HPDE6-E6E7 (cell line): Measurements from ENCODE around the gene SYT15.
"Not testable (repeated sequence)": the region's sequence is repeated elsewhere in the genome, so short reads cannot be mapped to it uniquely, and the experiment has no call there.

Experiments used
- DNase-seq: peaks from one replicate; pipeline ENCODE4 v3.0.0; 2011; ENCODE audit warnings: missing footprints; ENCODE audit errors: extremely low spot score

The SYT15 gene

GRCh38 chr10:46578474-46579178 is at the start of gene SYT15:
Gene SYT15 (plus strand): TSS chr10:46579128. CDS start chr10:46579169, 41 bp downstream.
- DNase-seq = not testable (repeated sequence)

GRCh38 chr10:46529742-46530141 is 49.2 kb upstream of the SYT15 start:
- not testable (repeated sequence) for DNase-seq

GRCh38 chr10:46530249-46531186 is 48.4 kb upstream of the SYT15 start:
- DNase-seq = no peak

GRCh38 chr10:46532256-46532655 is 46.7 kb upstream of the SYT15 start:
- DNase-seq = not testable (repeated sequence)

- no peak for DNase-seq
Observed at GRCh38 chr10:46534828-46535524, 44.0 kb upstream of the SYT15 start.

- DNase-seq = no peak
Observed at GRCh38 chr10:46536171-46536570, 42.8 kb upstream of the SYT15 start.

- DNase-seq = no peak
Observed at GRCh38 chr10:46536781-46537180, 42.1 kb upstream of the SYT15 start.

GRCh38 chr10:46537309-46537708 is 41.6 kb upstream of the SYT15 start:
- DNase-seq = no peak

GRCh38 chr10:46538155-46538554 is 40.8 kb upstream of the SYT15 start:
- no peak for DNase-seq

- DNase-seq = no peak
Observed at GRCh38 chr10:46538717-46539426, 40.1 kb upstream of the SYT15 start.

GRCh38 chr10:46539596-46540411 is 39.1 kb upstream of the SYT15 start:
- DNase-seq = no peak

GRCh38 chr10:46540412-46541016 is 38.4 kb upstream of the SYT15 start:
- no peak for DNase-seq

- no peak for DNase-seq
Observed at GRCh38 chr10:46541017-46541661, 37.8 kb upstream of the SYT15 start.

- no peak for DNase-seq
Observed at GRCh38 chr10:46541735-46542566, 37.0 kb upstream of the SYT15 start.

GRCh38 chr10:46542567-46543465 is 36.1 kb upstream of the SYT15 start:
- DNase-seq = no peak

- DNase-seq = no peak
Observed at GRCh38 chr10:46543466-46544377, 35.2 kb upstream of the SYT15 start.
